ENCODE measurements around the gene REC8. TPM values are rescaled to one million over a fixed set of nuclear protein-coding genes. Genes with fewer than 3 reads are reported as not detected.

Gene REC8
- total and polyA plus RNA-seq, 2 of the 13 experiments (the other 11 are each of a cell fraction or from before 2014, with no cell fraction given) = 3.4 to 14.7 TPM

DNA sequence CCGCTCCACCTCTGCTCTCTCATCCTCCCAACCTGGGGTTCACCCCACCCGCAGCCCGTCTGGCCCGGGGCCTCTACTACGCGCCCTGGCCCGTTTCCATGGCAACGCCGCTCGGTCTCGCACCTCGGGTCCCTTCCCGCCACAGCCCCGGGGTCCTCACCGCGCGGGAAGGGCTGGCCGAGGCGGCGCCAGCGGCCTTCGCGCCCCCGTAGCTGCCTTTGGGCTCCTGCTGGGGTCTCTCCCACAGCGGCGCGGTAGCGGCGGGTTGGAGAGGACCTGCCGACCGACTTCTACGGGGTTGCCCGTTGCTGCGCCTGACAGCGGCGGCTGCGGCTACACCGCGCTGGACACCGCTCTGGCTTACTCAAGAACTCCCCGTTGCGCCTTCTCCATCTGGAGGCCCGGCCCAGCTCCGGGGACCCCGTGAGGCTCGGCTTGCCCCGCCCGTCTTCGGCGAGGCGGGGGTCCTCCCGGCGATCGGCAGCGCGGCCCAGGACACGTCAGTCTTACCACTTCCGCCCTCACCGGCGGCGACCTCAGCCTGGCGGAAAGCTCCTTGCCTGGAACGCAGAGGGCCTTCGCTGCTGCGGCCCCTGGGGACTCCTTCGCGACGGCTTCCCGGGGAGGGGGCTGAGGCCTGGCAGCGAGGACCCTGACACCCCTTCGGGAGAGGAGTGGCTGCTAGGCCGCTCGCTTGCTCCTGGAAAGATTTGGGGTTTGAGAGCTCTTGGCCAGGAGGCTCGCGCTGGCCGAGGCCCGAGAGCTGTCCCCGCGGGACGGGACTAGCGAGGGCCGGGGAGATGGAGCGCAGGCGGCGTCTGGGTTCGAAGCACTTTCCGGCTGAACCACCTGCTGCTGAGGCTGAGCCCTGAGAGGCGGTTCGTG lies 23.5 kb downstream of the REC8 start, which contains the start of gene TM9SF1 (continued):
- TF ChIP-seq, protein P1, sequence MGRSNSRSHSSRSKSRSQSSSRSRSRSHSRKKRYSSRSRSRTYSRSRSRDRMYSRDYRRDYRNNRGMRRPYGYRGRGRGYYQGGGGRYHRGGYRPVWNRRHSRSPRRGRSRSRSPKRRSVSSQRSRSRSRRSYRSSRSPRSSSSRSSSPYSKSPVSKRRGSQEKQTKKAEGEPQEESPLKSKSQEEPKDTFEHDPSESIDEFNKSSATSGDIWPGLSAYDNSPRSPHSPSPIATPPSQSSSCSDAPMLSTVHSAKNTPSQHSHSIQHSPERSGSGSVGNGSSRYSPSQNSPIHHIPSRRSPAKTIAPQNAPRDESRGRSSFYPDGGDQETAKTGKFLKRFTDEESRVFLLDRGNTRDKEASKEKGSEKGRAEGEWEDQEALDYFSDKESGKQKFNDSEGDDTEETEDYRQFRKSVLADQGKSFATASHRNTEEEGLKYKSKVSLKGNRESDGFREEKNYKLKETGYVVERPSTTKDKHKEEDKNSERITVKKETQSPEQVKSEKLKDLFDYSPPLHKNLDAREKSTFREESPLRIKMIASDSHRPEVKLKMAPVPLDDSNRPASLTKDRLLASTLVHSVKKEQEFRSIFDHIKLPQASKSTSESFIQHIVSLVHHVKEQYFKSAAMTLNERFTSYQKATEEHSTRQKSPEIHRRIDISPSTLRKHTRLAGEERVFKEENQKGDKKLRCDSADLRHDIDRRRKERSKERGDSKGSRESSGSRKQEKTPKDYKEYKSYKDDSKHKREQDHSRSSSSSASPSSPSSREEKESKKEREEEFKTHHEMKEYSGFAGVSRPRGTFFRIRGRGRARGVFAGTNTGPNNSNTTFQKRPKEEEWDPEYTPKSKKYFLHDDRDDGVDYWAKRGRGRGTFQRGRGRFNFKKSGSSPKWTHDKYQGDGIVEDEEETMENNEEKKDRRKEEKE (IDR thresholded peaks at IDR 0.05) = no peak
- TF ChIP-seq ZNF383 (CRISPR knock-in tag; IDR thresholded peaks at IDR 0.05; ENCODE audit: borderline replicate concordance) = peak; percentile 99
- peak; percentile 96 for TF ChIP-seq TEAD2 (CRISPR knock-in tag; IDR thresholded peaks at IDR 0.05)
- TF ChIP-seq RARA (CRISPR knock-in tag; IDR thresholded peaks at IDR 0.05) = peak; percentile 54; the same call in 1 of the 2 replicates
- TF ChIP-seq ADNP (CRISPR knock-in tag; IDR thresholded peaks at IDR 0.05) = no peak
- TF ChIP-seq, protein P2, sequence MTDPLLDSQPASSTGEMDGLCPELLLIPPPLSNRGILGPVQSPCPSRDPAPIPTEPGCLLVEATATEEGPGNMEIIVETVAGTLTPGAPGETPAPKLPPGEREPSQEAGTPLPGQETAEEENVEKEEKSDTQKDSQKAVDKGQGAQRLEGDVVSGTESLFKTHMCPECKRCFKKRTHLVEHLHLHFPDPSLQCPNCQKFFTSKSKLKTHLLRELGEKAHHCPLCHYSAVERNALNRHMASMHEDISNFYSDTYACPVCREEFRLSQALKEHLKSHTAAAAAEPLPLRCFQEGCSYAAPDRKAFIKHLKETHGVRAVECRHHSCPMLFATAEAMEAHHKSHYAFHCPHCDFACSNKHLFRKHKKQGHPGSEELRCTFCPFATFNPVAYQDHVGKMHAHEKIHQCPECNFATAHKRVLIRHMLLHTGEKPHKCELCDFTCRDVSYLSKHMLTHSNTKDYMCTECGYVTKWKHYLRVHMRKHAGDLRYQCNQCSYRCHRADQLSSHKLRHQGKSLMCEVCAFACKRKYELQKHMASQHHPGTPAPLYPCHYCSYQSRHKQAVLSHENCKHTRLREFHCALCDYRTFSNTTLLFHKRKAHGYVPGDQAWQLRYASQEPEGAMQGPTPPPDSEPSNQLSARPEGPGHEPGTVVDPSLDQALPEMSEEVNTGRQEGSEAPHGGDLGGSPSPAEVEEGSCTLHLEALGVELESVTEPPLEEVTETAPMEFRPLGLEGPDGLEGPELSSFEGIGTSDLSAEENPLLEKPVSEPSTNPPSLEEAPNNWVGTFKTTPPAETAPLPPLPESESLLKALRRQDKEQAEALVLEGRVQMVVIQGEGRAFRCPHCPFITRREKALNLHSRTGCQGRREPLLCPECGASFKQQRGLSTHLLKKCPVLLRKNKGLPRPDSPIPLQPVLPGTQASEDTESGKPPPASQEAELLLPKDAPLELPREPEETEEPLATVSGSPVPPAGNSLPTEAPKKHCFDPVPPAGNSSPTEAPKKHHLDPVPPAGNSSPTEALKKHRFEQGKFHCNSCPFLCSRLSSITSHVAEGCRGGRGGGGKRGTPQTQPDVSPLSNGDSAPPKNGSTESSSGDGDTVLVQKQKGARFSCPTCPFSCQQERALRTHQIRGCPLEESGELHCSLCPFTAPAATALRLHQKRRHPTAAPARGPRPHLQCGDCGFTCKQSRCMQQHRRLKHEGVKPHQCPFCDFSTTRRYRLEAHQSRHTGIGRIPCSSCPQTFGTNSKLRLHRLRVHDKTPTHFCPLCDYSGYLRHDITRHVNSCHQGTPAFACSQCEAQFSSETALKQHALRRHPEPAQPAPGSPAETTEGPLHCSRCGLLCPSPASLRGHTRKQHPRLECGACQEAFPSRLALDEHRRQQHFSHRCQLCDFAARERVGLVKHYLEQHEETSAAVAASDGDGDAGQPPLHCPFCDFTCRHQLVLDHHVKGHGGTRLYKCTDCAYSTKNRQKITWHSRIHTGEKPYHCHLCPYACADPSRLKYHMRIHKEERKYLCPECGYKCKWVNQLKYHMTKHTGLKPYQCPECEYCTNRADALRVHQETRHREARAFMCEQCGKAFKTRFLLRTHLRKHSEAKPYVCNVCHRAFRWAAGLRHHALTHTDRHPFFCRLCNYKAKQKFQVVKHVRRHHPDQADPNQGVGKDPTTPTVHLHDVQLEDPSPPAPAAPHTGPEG (CRISPR knock-in tag; IDR thresholded peaks at IDR 0.05) = peak; percentile 85
- TF ChIP-seq, protein P3, sequence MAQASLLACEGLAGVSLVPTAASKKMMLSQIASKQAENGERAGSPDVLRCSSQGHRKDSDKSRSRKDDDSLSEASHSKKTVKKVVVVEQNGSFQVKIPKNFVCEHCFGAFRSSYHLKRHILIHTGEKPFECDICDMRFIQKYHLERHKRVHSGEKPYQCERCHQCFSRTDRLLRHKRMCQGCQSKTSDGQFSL (CRISPR knock-in tag; IDR thresholded peaks at IDR 0.05) = peak; percentile 59
- TF ChIP-seq GFI1 (CRISPR knock-in tag; IDR thresholded peaks at IDR 0.05; ENCODE audit: borderline replicate concordance) = no peak
- peak; percentile 88 for TF ChIP-seq HNRNPUL1 (IDR thresholded peaks at IDR 0.05; ENCODE audit: low read depth, low read length)
- TF ChIP-seq MTF2 (CRISPR knock-in tag; IDR thresholded peaks at IDR 0.05; ENCODE audit: borderline replicate concordance) = peak; percentile 7; the same call in 1 of the 2 replicates
- peak; percentile 100 for TF ChIP-seq MEIS1 (CRISPR knock-in tag; IDR thresholded peaks at IDR 0.05; ENCODE audit: borderline replicate concordance)
- TF ChIP-seq NR2C2 (CRISPR knock-in tag; IDR thresholded peaks at IDR 0.05; ENCODE audit: borderline replicate concordance) = peak; percentile 96
- TF ChIP-seq CHD2 (IDR thresholded peaks at IDR 0.05; ENCODE audit: low read depth, low read length) = peak; percentile 49; the same call in 1 of the 2 replicates
- TF ChIP-seq, protein P4, sequence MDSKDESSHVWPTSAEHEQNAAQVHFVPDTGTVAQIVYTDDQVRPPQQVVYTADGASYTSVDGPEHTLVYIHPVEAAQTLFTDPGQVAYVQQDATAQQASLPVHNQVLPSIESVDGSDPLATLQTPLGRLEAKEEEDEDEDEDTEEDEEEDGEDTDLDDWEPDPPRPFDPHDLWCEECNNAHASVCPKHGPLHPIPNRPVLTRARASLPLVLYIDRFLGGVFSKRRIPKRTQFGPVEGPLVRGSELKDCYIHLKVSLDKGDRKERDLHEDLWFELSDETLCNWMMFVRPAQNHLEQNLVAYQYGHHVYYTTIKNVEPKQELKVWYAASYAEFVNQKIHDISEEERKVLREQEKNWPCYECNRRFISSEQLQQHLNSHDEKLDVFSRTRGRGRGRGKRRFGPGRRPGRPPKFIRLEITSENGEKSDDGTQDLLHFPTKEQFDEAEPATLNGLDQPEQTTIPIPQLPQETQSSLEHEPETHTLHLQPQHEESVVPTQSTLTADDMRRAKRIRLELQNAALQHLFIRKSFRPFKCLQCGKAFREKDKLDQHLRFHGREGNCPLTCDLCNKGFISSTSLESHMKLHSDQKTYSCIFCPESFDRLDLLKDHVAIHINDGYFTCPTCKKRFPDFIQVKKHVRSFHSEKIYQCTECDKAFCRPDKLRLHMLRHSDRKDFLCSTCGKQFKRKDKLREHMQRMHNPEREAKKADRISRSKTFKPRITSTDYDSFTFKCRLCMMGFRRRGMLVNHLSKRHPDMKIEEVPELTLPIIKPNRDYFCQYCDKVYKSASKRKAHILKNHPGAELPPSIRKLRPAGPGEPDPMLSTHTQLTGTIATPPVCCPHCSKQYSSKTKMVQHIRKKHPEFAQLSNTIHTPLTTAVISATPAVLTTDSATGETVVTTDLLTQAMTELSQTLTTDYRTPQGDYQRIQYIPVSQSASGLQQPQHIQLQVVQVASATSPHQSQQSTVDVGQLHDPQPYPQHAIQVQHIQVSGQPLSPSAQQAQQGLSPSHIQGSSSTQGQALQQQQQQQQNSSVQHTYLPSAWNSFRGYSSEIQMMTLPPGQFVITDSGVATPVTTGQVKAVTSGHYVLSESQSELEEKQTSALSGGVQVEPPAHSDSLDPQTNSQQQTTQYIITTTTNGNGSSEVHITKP (CRISPR knock-in tag; IDR thresholded peaks at IDR 0.05; ENCODE audit: low read depth) = peak; percentile 91
- TF ChIP-seq ZZZ3 (CRISPR knock-in tag; IDR thresholded peaks at IDR 0.05; ENCODE audit: borderline replicate concordance) = peak; percentile 99

All from HepG2 (cell line).